Measurements from ENCODE around the gene C10orf90. TPM values are rescaled to one million over a fixed set of nuclear protein-coding genes. Genes with fewer than 3 reads are reported as not detected.

The C10orf90 gene
- total and polyA plus RNA-seq, 2 of the 8 experiments (the other 6 are each of a cell fraction or from before 2014, with no cell fraction given) = 0.21 TPM; not detected in 1

GRCh38 chr10:126458466-126458865, 212.0 kb downstream of the C10orf90 start:
- H2BK5ac ChIP-seq (ENCODE audit: low read depth, low read length) = no peak overlapping the region
- H3K9ac ChIP-seq (replicated peaks in 1 of 4; ENCODE audit: extremely low read depth in 1 of 4, low read depth in 3 of 4, low read length in 3 of 4) = no peak overlapping the region
- H3K36me3 ChIP-seq (ENCODE audit: control insufficient read depth in 2 of 4, insufficient read depth in 4 of 4, low read length in 3 of 4) = no peaks in the 10 kb centered on the region
- H3K27ac ChIP-seq (ENCODE audit: low read depth, low read length) = no peak overlapping the region
- H3K4me3 ChIP-seq (ENCODE audit: extremely low read depth in 1 of 4, insufficient read depth in 2 of 4, low read depth in 3 of 4, low read length in 4 of 4) = no peak overlapping the region
- H2BK15ac ChIP-seq (ENCODE audit: low read length) = no peak overlapping the region
- H4K91ac ChIP-seq (replicated peaks; ENCODE audit: insufficient read length, low read length) = no peak overlapping the region
- H3K14ac ChIP-seq (ENCODE audit: insufficient read length) = no peak overlapping the region
- H4K20me1 ChIP-seq (replicated peaks in 1 of 2; ENCODE audit: control insufficient read depth in 1 of 2, insufficient read depth in 2 of 2, low read length in 2 of 2) = no peaks in the 10 kb centered on the region
- H3K4me1 ChIP-seq (replicated peaks in 1 of 4; ENCODE audit: control insufficient read depth in 3 of 4, insufficient read depth in 4 of 4, low read length in 3 of 4) = no peaks in the 10 kb centered on the region
- no peak overlapping the region for H4K8ac ChIP-seq (ENCODE audit: extremely low read depth, insufficient read depth, low read length)
- H3K79me2 ChIP-seq (ENCODE audit: control insufficient read depth in 1 of 2, insufficient read depth in 2 of 2, low read length in 2 of 2) = no peaks in the 10 kb centered on the region
- no peaks in the 10 kb centered on the region for H3K27me3 ChIP-seq (replicated peaks in 1 of 4; ENCODE audit: control insufficient read depth in 3 of 4, extremely low read depth in 1 of 4, insufficient read depth in 3 of 4, low read length in 3 of 4)
- DNase-seq (ENCODE audit: low read depth in 1 of 2, low spot score in 2 of 2) (peak in 1 of 2 experiments; percentile 17), FAIRE-seq (no peak)
- no peak overlapping the region for H3K4ac ChIP-seq (replicated peaks; ENCODE audit: insufficient read length, low read depth, low read length)
- no peaks in the 10 kb centered on the region for H3K9me3 ChIP-seq (ENCODE audit: insufficient read depth in 2 of 2, low read depth in 1 of 2, low read length in 1 of 2)
- H2BK120ac ChIP-seq (replicated peaks; ENCODE audit: low read depth, low read length) = no peak overlapping the region
- H2AFZ ChIP-seq (ENCODE audit: low read length) = no peak overlapping the region
- 90% methylated on average over 1 of the region's 1 CpG; no CpG with 5 or more reads in 1 of the 2 experiments for WGBS, 2 experiments (ENCODE audit: extremely low coverage in 1 of 2, insufficient coverage in 1 of 2, insufficient read length in 1 of 2, insufficient replicate concordance in 2 of 2, low coverage in 1 of 2, low lambda C conversion rate in 2 of 2, missing lambda C conversion rate in 1 of 2)
- no peak overlapping the region for H2AK5ac ChIP-seq (ENCODE audit: low read depth, low read length)
- H3K23ac ChIP-seq (ENCODE audit: insufficient read length) = no peak overlapping the region
- ChIA-PET POLR2A (ENCODE audit: partially characterized antibody) (no interaction called here), CTCF (ENCODE audit: partially characterized antibody) (interaction anchor here (0.6 to 2.9 kb wide), 7 partner anchors 9 to 301 kb away, joined by 3 to 7 read pairs (median 3); no protein-coding TSS in a partner anchor)
- no peaks in the 10 kb centered on the region for H3K23me2 ChIP-seq (ENCODE audit: low read depth, low read length)
- no peak overlapping the region for H3K4me2 ChIP-seq (ENCODE audit: insufficient read depth in 1 of 2, low read depth in 2 of 2, low read length in 2 of 2)
- no peaks in the 10 kb centered on the region for H3K79me1 ChIP-seq (ENCODE audit: low read depth, low read length)
- H2BK20ac ChIP-seq (ENCODE audit: low read length) = no peak overlapping the region
- H3K18ac ChIP-seq (ENCODE audit: extremely low read depth, low read length) = no peak overlapping the region
- H2BK12ac ChIP-seq (ENCODE audit: low read depth, low read length) = no peak overlapping the region
- H3K56ac ChIP-seq (replicated peaks; ENCODE audit: insufficient read length, low read depth, low read length) = no peak overlapping the region
- no peak overlapping the region for H4K5ac ChIP-seq (ENCODE audit: insufficient read length, low read depth, low read length)
- TF ChIP-seq E2F6 (IDR thresholded peaks at IDR 0.05) = no peak
- TF ChIP-seq TAF7 (optimal IDR thresholded peaks at IDR 0.05; ENCODE audit: borderline replicate concordance, low read depth, low read length) = no peak
- no peak for TF ChIP-seq CBX5 (IDR thresholded peaks at IDR 0.05; ENCODE audit: low read depth, low read length)
- TF ChIP-seq CEBPB (IDR thresholded peaks at IDR 0.05; ENCODE audit: low read depth, low read length) = no peak
- no peak for TF ChIP-seq PHF8 (conservative IDR thresholded peaks at IDR 0.05; ENCODE audit: low read depth, low read length)
- TF ChIP-seq RXRA (IDR thresholded peaks at IDR 0.05; ENCODE audit: insufficient read depth, low read depth, low read length) = no peak
- TF ChIP-seq SUZ12 (IDR thresholded peaks at IDR 0.05; ENCODE audit: low read length) = no peak
- no peak for TF ChIP-seq HDAC6 (IDR thresholded peaks at IDR 0.05; ENCODE audit: low read depth, low read length)
- TF ChIP-seq KDM1A (IDR thresholded peaks at IDR 0.05; ENCODE audit: borderline replicate concordance, low read length) = no peak
- TF ChIP-seq MAX (IDR thresholded peaks at IDR 0.05) = no peak
- no peak for TF ChIP-seq RBBP5 (IDR thresholded peaks at IDR 0.05; ENCODE audit: borderline replicate concordance, low read depth, low read length)
- no peak for TF ChIP-seq EP300 (IDR thresholded peaks at IDR 0.05; ENCODE audit: borderline replicate concordance in 1 of 2, low read depth in 2 of 2, low read length in 2 of 2)
- TF ChIP-seq POLR2A (IDR thresholded peaks at IDR 0.05; ENCODE audit: control extremely low read depth in 1 of 2, low read depth in 2 of 2, low read length in 2 of 2) = no peak
- TF ChIP-seq JUN (IDR thresholded peaks at IDR 0.05; ENCODE audit: low read depth, low read length) = no peak

Data from H1 (cell line).